Effector memory CD4-positive, alpha-beta T cell (primary cell): ENCODE data around the gene NOXA1.

Source experiments
- DNase-seq, 3 donors: peaks; one replicate each; pipeline ENCODE4 v3.0.0-alpha.2; 2020
- H3K27ac ChIP-seq: 2 replicates; pipeline ENCODE4 v1.7.0; 2013; ENCODE audit warnings: mild to moderate bottlenecking, low read length, moderate library complexity; ENCODE audit not compliant: insufficient read depth, poor library complexity, severe bottlenecking
- H3K27me3 ChIP-seq: replicated peaks from 2 replicates; pipeline ENCODE4 v1.7.0; 2013; ENCODE audit warnings: mild to moderate bottlenecking, low read length; ENCODE audit not compliant: insufficient read depth, control insufficient read depth, poor library complexity, severe bottlenecking
- H3K36me3 ChIP-seq: 2 replicates; pipeline ENCODE4 v1.7.0; 2013; ENCODE audit warnings: mild to moderate bottlenecking, low read length, moderate library complexity; ENCODE audit not compliant: control insufficient read depth, insufficient read depth
- H3K4me1 ChIP-seq: 2 replicates; pipeline ENCODE4 v1.7.0; 2013; ENCODE audit warnings: low read length, mild to moderate bottlenecking; ENCODE audit not compliant: control insufficient read depth, insufficient read depth, poor library complexity, severe bottlenecking
- H3K4me3 ChIP-seq: 2 replicates; pipeline ENCODE4 v1.7.0; 2013; ENCODE audit warnings: low read length, low read depth, mild to moderate bottlenecking; ENCODE audit not compliant: insufficient read depth, poor library complexity, severe bottlenecking
- H3K9me3 ChIP-seq: 2 replicates; pipeline ENCODE4 v1.7.0; 2013; ENCODE audit warnings: mild to moderate bottlenecking, low read length, moderate library complexity; ENCODE audit not compliant: control insufficient read depth

Gene NOXA1

DNA sequence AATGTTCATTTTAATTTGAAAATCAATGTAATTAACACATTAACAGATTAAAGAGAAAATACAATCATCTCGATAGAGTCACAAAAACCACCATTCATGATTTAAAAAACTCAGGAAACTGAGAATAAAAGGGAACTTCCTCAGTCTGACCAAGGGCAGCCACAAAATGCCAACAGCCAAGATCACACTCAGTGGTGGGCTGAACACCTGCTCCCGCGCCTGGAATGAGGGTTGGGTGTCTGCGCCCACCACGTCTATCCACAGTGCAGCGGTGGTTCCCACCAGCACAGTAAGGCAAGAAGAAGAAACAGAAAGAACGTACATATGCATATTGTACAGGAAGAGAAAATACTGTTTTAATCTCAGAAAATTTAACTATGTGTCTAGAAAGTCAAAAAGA is 47.6 kb downstream of the NOXA1 start:
- H3K27ac ChIP-seq, result no peak overlapping the region
- peaks cover under 1% of the 10 kb centered on the region for H3K9me3 ChIP-seq
- DNase-seq, result no peak
- no peak overlapping the region for H3K4me3 ChIP-seq
- no peaks in the 10 kb centered on the region for H3K4me1 ChIP-seq
- H3K36me3 ChIP-seq, result no peaks in the 10 kb centered on the region
- H3K27me3 ChIP-seq, result no peaks in the 10 kb centered on the region

DNA sequence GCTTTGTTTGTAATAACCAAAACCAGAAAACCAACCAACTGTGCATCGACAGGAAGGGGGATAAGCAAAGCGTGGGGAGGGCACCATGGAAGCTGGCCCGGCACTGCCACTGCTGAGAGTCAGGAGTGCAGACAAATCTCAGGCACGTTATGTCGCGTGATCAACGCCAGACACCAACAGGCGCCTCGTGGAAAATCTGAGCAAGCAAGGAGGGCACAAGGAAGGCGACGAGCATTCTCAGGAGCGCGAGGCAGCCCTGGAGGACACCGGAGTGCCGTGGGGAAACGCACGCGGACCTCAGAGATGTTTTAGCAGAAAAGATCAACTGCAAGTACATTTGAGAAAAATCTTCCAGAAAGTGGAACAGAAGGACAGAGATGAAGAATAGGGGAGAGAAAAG is 51.1 kb downstream of the NOXA1 start:
- Histone ChIP-seq H3K9me3 (peaks cover 4% of the 10 kb centered on the region), H3K27ac (no peak overlapping the region), H3K36me3 (no peaks in the 10 kb centered on the region), H3K27me3 (no peaks in the 10 kb centered on the region), H3K4me3 (no peak overlapping the region), H3K4me1 (no peaks in the 10 kb centered on the region)
- DNase-seq, result no peak

- peaks cover 4% of the 10 kb centered on the region for H3K9me3 ChIP-seq
- no peak overlapping the region for H3K4me3 ChIP-seq
- H3K27me3 ChIP-seq, result no peaks in the 10 kb centered on the region
- H3K36me3 ChIP-seq, result no peaks in the 10 kb centered on the region
- H3K4me1 ChIP-seq, result no peaks in the 10 kb centered on the region
- no peak overlapping the region for H3K27ac ChIP-seq
- DNase-seq, result no peak
Measured at GRCh38 chr9:137475666-137476065, 52.5 kb downstream of the NOXA1 start.

- H3K27me3 ChIP-seq, result no peaks in the 10 kb centered on the region
- peaks cover 4% of the 10 kb centered on the region for H3K9me3 ChIP-seq
- no peak overlapping the region for H3K27ac ChIP-seq
- H3K4me1 ChIP-seq, result no peaks in the 10 kb centered on the region
- no peaks in the 10 kb centered on the region for H3K36me3 ChIP-seq
- DNase-seq, result no peak
- H3K4me3 ChIP-seq, result no peak overlapping the region
Measured at GRCh38 chr9:137476856-137477255, 53.7 kb downstream of the NOXA1 start.

DNA sequence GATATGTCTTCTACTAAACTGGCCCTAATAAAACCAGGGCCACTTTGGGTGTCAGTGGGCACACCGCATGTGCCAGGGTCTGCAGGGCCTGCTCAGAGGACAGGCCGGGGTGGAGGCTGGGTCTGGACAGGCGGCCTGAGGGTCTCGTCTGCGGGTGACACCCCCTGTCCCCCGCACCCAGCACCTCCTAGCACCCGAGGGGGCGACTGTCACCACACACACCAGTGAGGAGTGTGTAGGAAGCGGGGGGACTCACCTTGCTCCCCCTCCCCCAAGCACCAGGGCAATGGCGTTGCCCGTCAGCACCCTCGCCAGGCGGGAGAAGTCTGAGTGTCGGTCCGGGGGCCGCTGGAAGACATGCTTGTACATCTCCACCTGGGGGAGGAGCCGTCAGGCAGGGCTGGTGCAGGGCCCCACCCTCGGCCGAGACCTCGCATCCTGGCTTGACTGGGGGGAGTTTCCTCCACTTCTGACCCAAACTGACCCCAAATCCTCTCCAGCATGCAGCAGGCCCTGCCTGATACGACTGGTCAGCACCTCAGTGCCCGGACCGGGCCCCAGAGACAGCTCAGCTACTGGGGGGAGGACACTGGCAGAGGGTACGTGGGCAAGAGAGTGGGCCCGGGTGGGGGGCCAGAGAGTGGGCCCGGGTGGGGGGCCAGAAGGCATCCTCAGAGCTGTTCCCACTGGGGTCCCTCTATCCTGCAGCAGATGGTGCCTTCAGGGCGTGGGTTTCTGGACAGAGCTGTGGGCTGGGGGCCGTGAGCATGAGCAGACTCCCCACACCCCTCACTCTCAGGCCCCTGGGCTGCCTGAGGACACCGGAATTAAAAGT is 54.8 kb downstream of the NOXA1 start:
- H3K27ac ChIP-seq, result no peak overlapping the region
- H3K27me3 ChIP-seq, result no peaks in the 10 kb centered on the region
- peaks cover 4% of the 10 kb centered on the region for H3K9me3 ChIP-seq
- no peaks in the 10 kb centered on the region for H3K36me3 ChIP-seq
- no peak overlapping the region for H3K4me3 ChIP-seq
- no peaks in the 10 kb centered on the region for H3K4me1 ChIP-seq
- no peak for DNase-seq

DNA sequence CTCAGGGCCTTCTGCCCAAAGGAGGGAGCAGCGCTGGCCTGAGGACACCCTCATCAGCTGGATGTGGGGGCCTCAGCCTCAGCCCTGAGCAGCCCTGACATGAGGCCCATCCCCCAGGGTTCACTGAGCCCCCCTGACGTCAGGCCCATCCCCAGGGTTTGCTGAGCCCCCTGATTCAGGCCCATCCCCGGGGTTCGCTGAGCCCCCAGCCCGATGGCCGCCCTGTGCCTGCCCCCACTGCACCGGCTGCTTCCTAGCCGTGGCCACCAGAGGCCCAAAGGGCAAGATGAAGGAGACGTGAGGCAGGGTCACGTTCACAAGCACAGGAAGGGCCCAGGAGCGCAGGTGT is 55.4 kb downstream of the NOXA1 start:
- H3K36me3 ChIP-seq, result no peaks in the 10 kb centered on the region
- no peak overlapping the region for H3K27ac ChIP-seq
- no peaks in the 10 kb centered on the region for H3K4me1 ChIP-seq
- no peaks in the 10 kb centered on the region for H3K27me3 ChIP-seq
- H3K4me3 ChIP-seq, result no peak overlapping the region
- DNase-seq, result no peak
- peaks cover 4% of the 10 kb centered on the region for H3K9me3 ChIP-seq

GRCh38 chr9:137478962-137479861 is 56.0 kb downstream of the NOXA1 start:
- H3K36me3 ChIP-seq, result no peaks in the 10 kb centered on the region
- no peak overlapping the region for H3K4me3 ChIP-seq
- H3K27ac ChIP-seq, result no peak overlapping the region
- H3K27me3 ChIP-seq, result no peaks in the 10 kb centered on the region
- H3K9me3 ChIP-seq, result peaks cover 4% of the 10 kb centered on the region
- no peaks in the 10 kb centered on the region for H3K4me1 ChIP-seq
- DNase-seq, result no peak

GRCh38 chr9:137479892-137480685 is 56.9 kb downstream of the NOXA1 start:
- Histone ChIP-seq H3K4me1 (no peaks in the 10 kb centered on the region), H3K36me3 (no peaks in the 10 kb centered on the region), H3K9me3 (peaks cover 4% of the 10 kb centered on the region), H3K27ac (no peak overlapping the region), H3K27me3 (no peaks in the 10 kb centered on the region), H3K4me3 (no peak overlapping the region)
- DNase-seq, result no peak

DNA sequence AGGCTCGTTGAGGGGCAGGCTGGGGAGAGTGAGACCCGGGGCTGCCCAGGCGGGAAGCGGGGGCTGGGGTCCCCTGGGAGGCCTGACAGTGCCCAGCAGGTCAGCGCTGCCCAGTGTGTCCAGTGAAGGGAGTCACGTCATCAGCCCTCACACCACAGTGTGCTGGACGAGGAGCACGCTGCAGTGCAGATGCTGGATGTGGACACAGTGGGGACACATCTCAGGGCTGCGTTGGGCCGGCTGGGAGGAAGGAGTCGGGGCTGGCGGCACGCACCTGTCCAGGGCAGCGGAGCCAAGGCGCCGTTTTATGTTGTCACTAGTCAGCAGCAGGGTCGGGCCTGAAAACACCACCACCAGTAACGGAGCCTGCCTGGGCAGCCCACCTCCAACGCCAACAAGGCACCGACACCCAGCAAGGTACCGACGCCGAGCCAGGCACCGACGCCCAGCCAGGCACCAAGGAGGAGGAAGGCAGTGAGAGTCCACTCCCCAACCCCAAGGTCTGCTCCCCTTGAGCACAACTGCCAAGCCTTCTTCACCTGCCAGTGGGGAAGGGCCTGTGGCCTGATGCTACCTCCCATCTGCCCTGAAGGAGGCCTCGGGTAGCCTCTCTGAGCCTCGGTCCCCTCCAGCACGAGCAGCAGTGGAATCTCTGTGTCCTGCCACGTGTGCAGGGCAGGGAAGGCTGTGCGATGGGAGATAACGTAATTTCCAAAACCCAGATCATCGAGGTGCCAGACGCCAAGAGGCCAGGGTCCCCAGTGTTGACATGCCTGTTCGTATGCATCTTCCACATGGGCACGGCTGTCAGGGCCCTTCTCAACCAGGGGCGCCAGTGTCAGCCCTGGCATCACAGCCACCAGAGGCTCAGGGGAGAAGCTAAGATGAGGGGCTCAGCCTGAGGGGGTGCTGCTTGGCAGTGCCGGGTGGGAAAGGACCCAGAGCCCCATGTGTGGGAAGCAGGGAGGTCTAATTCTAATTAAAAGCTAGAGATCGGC is 57.8 kb downstream of the NOXA1 start:
- Histone ChIP-seq H3K4me3 (no peak overlapping the region), H3K9me3 (peaks cover 2% of the 10 kb centered on the region), H3K27ac (no peak overlapping the region), H3K27me3 (no peaks in the 10 kb centered on the region), H3K4me1 (no peaks in the 10 kb centered on the region), H3K36me3 (no peaks in the 10 kb centered on the region)
- no peak for DNase-seq
